Subcutaneous adipose tissue (tissue), 4 donors: ENCODE results near the gene KAZN. TPM values are rescaled to one million over a fixed set of nuclear protein-coding genes. Genes with fewer than 3 reads are reported as not detected.

ENCODE experiments used
- CTCF ChIP-seq: fragments of 450-650 bp; IDR thresholded peaks from one replicate; pipeline ENCODE4 v1.5.1; 2016; ENCODE audit warnings: low read depth, mild to moderate bottlenecking, control low read depth, antibody characterized with exemption, moderate library complexity
- total RNA-seq, 4 donors: library from RNA; depleted of rRNA; stranded (reverse); fragments of >200 nt; gene quantifications; one replicate each; pipeline ENCODE4 v1.1.0, GENCODE V29; 2016

Gene KAZN
- total RNA-seq, 4 donors from 2014 or later: 7.5 to 22.2 (median 10.4) TPM

GRCh38 chr1:14887044-14887566 is 288.6 kb downstream of the KAZN start:
- no peak for TF ChIP-seq CTCF

DNA sequence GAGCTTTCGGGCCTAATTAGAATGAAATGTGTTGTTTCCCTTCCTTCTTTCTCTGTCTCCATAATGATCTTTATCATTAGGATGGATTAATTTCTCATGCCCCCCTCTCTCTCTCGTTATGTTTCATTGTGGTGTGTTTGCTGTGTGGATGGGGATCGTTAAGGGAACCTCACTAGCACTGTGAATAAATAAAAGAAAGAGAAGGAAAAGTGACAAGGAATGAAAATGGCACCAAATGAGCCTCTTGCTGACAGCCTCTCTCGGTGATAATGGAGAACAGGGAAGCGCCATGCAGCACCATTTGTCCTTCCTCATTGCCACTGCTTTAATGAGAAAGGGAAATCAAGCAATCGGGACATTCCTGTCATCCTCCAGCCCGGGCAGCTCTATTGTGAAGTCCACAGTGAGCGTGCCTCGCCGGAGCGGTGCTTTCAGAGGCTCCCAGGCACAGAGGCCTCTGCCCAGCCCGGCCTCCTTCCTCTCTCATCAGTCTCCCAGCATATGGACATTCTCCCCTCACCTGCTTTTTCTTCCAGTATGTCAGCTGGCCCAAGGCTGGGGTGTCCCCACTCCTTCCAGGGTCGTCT is 289.4 kb downstream of the KAZN start:
- TF ChIP-seq CTCF: no peak

DNA sequence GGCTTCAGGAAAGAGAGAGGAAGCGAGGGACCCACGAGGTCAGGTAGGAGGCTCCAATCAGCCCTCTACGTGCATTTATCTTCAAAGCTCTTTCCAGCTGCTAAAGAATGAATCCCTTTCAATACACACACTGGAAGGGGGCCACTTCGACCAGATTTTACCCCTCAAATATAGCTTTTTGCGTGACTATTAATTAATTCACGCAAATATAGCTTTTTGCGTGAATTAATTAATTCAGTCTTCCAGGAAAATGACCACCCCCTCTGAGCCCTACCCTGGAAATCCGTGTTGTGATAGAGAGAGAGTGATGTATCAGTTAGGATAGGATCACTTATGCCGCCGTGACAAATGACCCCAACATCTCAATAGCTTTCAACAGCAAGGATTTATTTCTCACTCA is 289.9 kb downstream of the KAZN start:
- TF ChIP-seq CTCF: no peak

GRCh38 chr1:14889825-14890440 is 291.4 kb downstream of the KAZN start:
- no peak for TF ChIP-seq CTCF

GRCh38 chr1:14891991-14892390 is 293.5 kb downstream of the KAZN start:
- TF ChIP-seq CTCF: no peak

DNA sequence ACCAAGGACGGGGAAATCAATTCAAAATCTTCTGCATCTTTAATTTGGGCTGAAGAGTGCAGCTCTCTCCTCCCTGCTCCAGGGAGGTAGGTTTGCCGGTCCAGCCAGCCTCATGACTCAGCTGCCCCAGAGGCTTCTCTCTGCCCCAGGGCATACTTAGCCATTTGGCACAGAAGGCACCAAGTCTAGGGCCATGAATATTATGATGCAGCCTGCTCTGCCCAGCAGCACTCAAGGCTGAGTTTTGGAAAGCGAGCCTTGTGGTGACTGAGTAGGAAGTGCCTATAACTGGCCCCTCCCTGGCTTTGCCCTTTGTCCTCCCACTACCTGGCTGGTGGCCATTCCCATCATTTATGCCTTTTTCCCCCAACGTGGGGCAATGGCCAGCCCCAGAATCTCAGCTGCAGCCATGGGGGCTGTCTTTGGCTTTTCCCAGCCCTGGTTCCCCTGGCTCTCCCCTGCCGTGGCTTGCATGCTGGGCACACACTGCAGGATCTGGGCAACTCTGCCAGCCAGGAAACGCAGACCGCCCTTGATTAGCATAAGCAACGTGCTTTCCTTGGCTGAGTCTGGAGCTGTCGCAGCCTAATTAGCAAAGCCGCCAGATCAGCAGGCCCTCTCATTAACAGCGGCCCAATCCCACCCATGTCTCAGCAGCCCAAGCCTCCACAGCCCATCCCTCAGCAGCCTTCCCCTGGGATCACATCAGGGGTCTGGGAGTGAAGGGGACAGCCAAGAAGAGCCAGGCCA is 296.5 kb downstream of the KAZN start:
- TF ChIP-seq CTCF: no peak

DNA sequence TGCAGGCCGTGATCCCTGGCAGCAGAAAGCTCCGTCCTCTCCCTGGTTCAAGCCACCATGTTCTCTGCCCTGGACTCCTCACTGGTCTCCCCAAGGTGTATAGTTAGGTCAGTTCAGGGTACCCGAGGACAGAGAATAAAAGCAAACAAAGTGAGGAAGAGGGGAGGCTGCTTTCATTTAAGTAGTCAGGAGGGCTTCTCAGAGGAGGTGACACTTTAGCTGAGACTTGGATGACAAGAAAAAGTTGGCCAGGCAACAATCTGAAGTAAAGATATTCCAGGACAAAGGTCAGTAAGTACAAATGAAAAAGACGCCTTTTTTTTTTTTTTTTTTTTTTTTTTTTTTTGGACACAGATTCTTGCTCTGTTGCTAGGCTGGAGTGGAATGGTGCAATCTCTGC is 297.2 kb downstream of the KAZN start:
- no peak for TF ChIP-seq CTCF
